ENCODE data around the gene CRYBA4.

Gene CRYBA4

GRCh38 chr22:26621663-26622062 is at the start of gene CRYBA4:
Gene CRYBA4 (plus strand): TSS chr22:26621963. CDS start chr22:26622597, 634 bp downstream.
- Histone ChIP-seq H3K27me3 (ENCODE audit: control insufficient read depth in 5 of 5, insufficient read depth in 4 of 5, low read length in 5 of 5) (peaks cover 0 to 7% (median 2%) of the 10 kb centered on the region in 5 donors), H3K9ac (ENCODE audit: low read length in 5 of 5) (no peak within 1 kb of the TSS), H3K27ac (ENCODE audit: low read depth, low read length) (no peak within 1 kb of the TSS), H3K36me3 (ENCODE audit: control insufficient read depth in 5 of 5, insufficient read depth in 5 of 5, low read length in 5 of 5) (no peaks in the 10 kb centered on the region), H3K4me1 (ENCODE audit: control insufficient read depth in 5 of 5, insufficient read depth in 5 of 5, low read length in 5 of 5) (peaks cover 0 to 28% (median 7%) of the 10 kb centered on the region in 5 donors), H3K9me3 (ENCODE audit: control insufficient read depth in 5 of 5, low read length in 5 of 5) (no peaks in the 10 kb centered on the region), H3K4me3 (ENCODE audit: low read depth in 1 of 5, low read length in 5 of 5) (no peak within 1 kb of the TSS)

- Histone ChIP-seq H3K9me3 (ENCODE audit: control insufficient read depth in 5 of 5, low read length in 5 of 5) (no peaks in the 10 kb centered on the region), H3K9ac (ENCODE audit: low read length in 5 of 5) (no peak overlapping the region), H3K27ac (ENCODE audit: low read depth, low read length) (no peak overlapping the region), H3K4me3 (ENCODE audit: low read depth in 1 of 5, low read length in 5 of 5) (no peak overlapping the region), H3K4me1 (ENCODE audit: control insufficient read depth in 5 of 5, insufficient read depth in 5 of 5, low read length in 5 of 5) (peaks cover 0 to 47% (median 40%) of the 10 kb centered on the region in 5 donors), H3K27me3 (ENCODE audit: control insufficient read depth in 5 of 5, insufficient read depth in 4 of 5, low read length in 5 of 5) (no peaks in the 10 kb centered on the region), H3K36me3 (ENCODE audit: control insufficient read depth in 5 of 5, insufficient read depth in 5 of 5, low read length in 5 of 5) (peaks cover 0 to 3% (median 0%) of the 10 kb centered on the region in 5 donors)
These were observed 48.6 kb upstream of the CRYBA4 start for GRCh38 chr22:26573026-26573662.

GRCh38 chr22:26574001-26574723 is 47.6 kb upstream of the CRYBA4 start:
- H3K4me1 ChIP-seq (ENCODE audit: control insufficient read depth in 5 of 5, insufficient read depth in 5 of 5, low read length in 5 of 5): peaks cover 0 to 51% (median 43%) of the 10 kb centered on the region in 5 donors
- no peaks in the 10 kb centered on the region for H3K27me3 ChIP-seq (ENCODE audit: control insufficient read depth in 5 of 5, insufficient read depth in 4 of 5, low read length in 5 of 5)
- H3K27ac ChIP-seq (ENCODE audit: low read depth, low read length): no peak overlapping the region
- no peaks in the 10 kb centered on the region for H3K9me3 ChIP-seq (ENCODE audit: control insufficient read depth in 5 of 5, low read length in 5 of 5)
- H3K36me3 ChIP-seq (ENCODE audit: control insufficient read depth in 5 of 5, insufficient read depth in 5 of 5, low read length in 5 of 5): peaks cover 0 to 7% (median 0%) of the 10 kb centered on the region in 5 donors
- H3K9ac ChIP-seq (ENCODE audit: low read length in 5 of 5): no peak overlapping the region
- no peak overlapping the region for H3K4me3 ChIP-seq (ENCODE audit: low read depth in 1 of 5, low read length in 5 of 5)

- Histone ChIP-seq H3K4me1 (ENCODE audit: control insufficient read depth in 5 of 5, insufficient read depth in 5 of 5, low read length in 5 of 5) (peaks cover 0 to 54% (median 44%) of the 10 kb centered on the region in 5 donors), H3K27ac (ENCODE audit: low read depth, low read length) (no peak overlapping the region), H3K9ac (ENCODE audit: low read length in 5 of 5) (no peak overlapping the region), H3K4me3 (ENCODE audit: low read depth in 1 of 5, low read length in 5 of 5) (no peak overlapping the region), H3K27me3 (ENCODE audit: control insufficient read depth in 5 of 5, insufficient read depth in 4 of 5, low read length in 5 of 5) (no peaks in the 10 kb centered on the region), H3K36me3 (ENCODE audit: control insufficient read depth in 5 of 5, insufficient read depth in 5 of 5, low read length in 5 of 5) (peaks cover 0 to 7% (median 0%) of the 10 kb centered on the region in 5 donors), H3K9me3 (ENCODE audit: control insufficient read depth in 5 of 5, low read length in 5 of 5) (no peaks in the 10 kb centered on the region)
These were observed 45.6 kb upstream of the CRYBA4 start for GRCh38 chr22:26576026-26576680.

GRCh38 chr22:26577081-26577480 is 44.7 kb upstream of the CRYBA4 start:
- peaks cover 0 to 7% (median 0%) of the 10 kb centered on the region in 5 donors for H3K36me3 ChIP-seq (ENCODE audit: control insufficient read depth in 5 of 5, insufficient read depth in 5 of 5, low read length in 5 of 5)
- no peaks in the 10 kb centered on the region for H3K9me3 ChIP-seq (ENCODE audit: control insufficient read depth in 5 of 5, low read length in 5 of 5)
- no peak overlapping the region for H3K27ac ChIP-seq (ENCODE audit: low read depth, low read length)
- H3K9ac ChIP-seq (ENCODE audit: low read length in 5 of 5): no peak overlapping the region
- H3K4me1 ChIP-seq (ENCODE audit: control insufficient read depth in 5 of 5, insufficient read depth in 5 of 5, low read length in 5 of 5): peaks cover 0 to 54% (median 42%) of the 10 kb centered on the region in 5 donors
- H3K4me3 ChIP-seq (ENCODE audit: low read depth in 1 of 5, low read length in 5 of 5): no peak overlapping the region
- H3K27me3 ChIP-seq (ENCODE audit: control insufficient read depth in 5 of 5, insufficient read depth in 4 of 5, low read length in 5 of 5): no peaks in the 10 kb centered on the region

- no peaks in the 10 kb centered on the region for H3K27me3 ChIP-seq (ENCODE audit: control insufficient read depth in 5 of 5, insufficient read depth in 4 of 5, low read length in 5 of 5)
- peaks cover 0 to 17% (median 6%) of the 10 kb centered on the region in 5 donors for H3K36me3 ChIP-seq (ENCODE audit: control insufficient read depth in 5 of 5, insufficient read depth in 5 of 5, low read length in 5 of 5)
- no peak overlapping the region for H3K27ac ChIP-seq (ENCODE audit: low read depth, low read length)
- no peaks in the 10 kb centered on the region for H3K9me3 ChIP-seq (ENCODE audit: control insufficient read depth in 5 of 5, low read length in 5 of 5)
- peak overlapping the region in 2 of 5 donors; percentile 5 to 9 for H3K9ac ChIP-seq (ENCODE audit: low read length in 5 of 5)
- H3K4me1 ChIP-seq (ENCODE audit: control insufficient read depth in 5 of 5, insufficient read depth in 5 of 5, low read length in 5 of 5): peaks cover 0 to 43% (median 32%) of the 10 kb centered on the region in 5 donors
- no peak overlapping the region for H3K4me3 ChIP-seq (ENCODE audit: low read depth in 1 of 5, low read length in 5 of 5)
These were observed 42.4 kb upstream of the CRYBA4 start for GRCh38 chr22:26579331-26579886.

- peaks cover 0 to 43% (median 35%) of the 10 kb centered on the region in 5 donors for H3K4me1 ChIP-seq (ENCODE audit: control insufficient read depth in 5 of 5, insufficient read depth in 5 of 5, low read length in 5 of 5)
- H3K36me3 ChIP-seq (ENCODE audit: control insufficient read depth in 5 of 5, insufficient read depth in 5 of 5, low read length in 5 of 5): peaks cover 0 to 17% (median 6%) of the 10 kb centered on the region in 5 donors
- no peak overlapping the region for H3K4me3 ChIP-seq (ENCODE audit: low read depth in 1 of 5, low read length in 5 of 5)
- no peak overlapping the region for H3K9ac ChIP-seq (ENCODE audit: low read length in 5 of 5)
- no peak overlapping the region for H3K27ac ChIP-seq (ENCODE audit: low read depth, low read length)
- H3K27me3 ChIP-seq (ENCODE audit: control insufficient read depth in 5 of 5, insufficient read depth in 4 of 5, low read length in 5 of 5): no peaks in the 10 kb centered on the region
- no peaks in the 10 kb centered on the region for H3K9me3 ChIP-seq (ENCODE audit: control insufficient read depth in 5 of 5, low read length in 5 of 5)
These were observed 41.4 kb upstream of the CRYBA4 start for GRCh38 chr22:26580240-26580962.

GRCh38 chr22:26581026-26581425 is 40.7 kb upstream of the CRYBA4 start:
- H3K9ac ChIP-seq (ENCODE audit: low read length in 5 of 5): peak overlapping the region in 1 of 5 donors; percentile 3
- no peak overlapping the region for H3K4me3 ChIP-seq (ENCODE audit: low read depth in 1 of 5, low read length in 5 of 5)
- peaks cover 0 to 45% (median 40%) of the 10 kb centered on the region in 5 donors for H3K4me1 ChIP-seq (ENCODE audit: control insufficient read depth in 5 of 5, insufficient read depth in 5 of 5, low read length in 5 of 5)
- no peaks in the 10 kb centered on the region for H3K9me3 ChIP-seq (ENCODE audit: control insufficient read depth in 5 of 5, low read length in 5 of 5)
- peaks cover 0 to 17% (median 6%) of the 10 kb centered on the region in 5 donors for H3K36me3 ChIP-seq (ENCODE audit: control insufficient read depth in 5 of 5, insufficient read depth in 5 of 5, low read length in 5 of 5)
- no peak overlapping the region for H3K27ac ChIP-seq (ENCODE audit: low read depth, low read length)
- no peaks in the 10 kb centered on the region for H3K27me3 ChIP-seq (ENCODE audit: control insufficient read depth in 5 of 5, insufficient read depth in 4 of 5, low read length in 5 of 5)

GRCh38 chr22:26581633-26582168 is 40.1 kb upstream of the CRYBA4 start:
- peaks cover 0 to 17% (median 6%) of the 10 kb centered on the region in 5 donors for H3K36me3 ChIP-seq (ENCODE audit: control insufficient read depth in 5 of 5, insufficient read depth in 5 of 5, low read length in 5 of 5)
- H3K4me1 ChIP-seq (ENCODE audit: control insufficient read depth in 5 of 5, insufficient read depth in 5 of 5, low read length in 5 of 5): peaks cover 0 to 47% (median 42%) of the 10 kb centered on the region in 5 donors
- no peaks in the 10 kb centered on the region for H3K9me3 ChIP-seq (ENCODE audit: control insufficient read depth in 5 of 5, low read length in 5 of 5)
- H3K4me3 ChIP-seq (ENCODE audit: low read depth in 1 of 5, low read length in 5 of 5): no peak overlapping the region
- H3K9ac ChIP-seq (ENCODE audit: low read length in 5 of 5): no peak overlapping the region
- no peak overlapping the region for H3K27ac ChIP-seq (ENCODE audit: low read depth, low read length)
- no peaks in the 10 kb centered on the region for H3K27me3 ChIP-seq (ENCODE audit: control insufficient read depth in 5 of 5, insufficient read depth in 4 of 5, low read length in 5 of 5)

All from subcutaneous abdominal adipose tissue (tissue), 5 donors.